Regular cardiac myocyte (primary cell): ENCODE results near the gene KLK8. TPM values are rescaled to one million over a fixed set of nuclear protein-coding genes. Genes with fewer than 3 reads are reported as not detected.

Source experiments
- total RNA-seq: library from RNA; depleted of rRNA; stranded (reverse); fragments of >200 nt; gene quantifications from 2 replicates; pipeline ENCODE4 v1.2.3, GENCODE V29; 2014

Gene KLK8, protein sequence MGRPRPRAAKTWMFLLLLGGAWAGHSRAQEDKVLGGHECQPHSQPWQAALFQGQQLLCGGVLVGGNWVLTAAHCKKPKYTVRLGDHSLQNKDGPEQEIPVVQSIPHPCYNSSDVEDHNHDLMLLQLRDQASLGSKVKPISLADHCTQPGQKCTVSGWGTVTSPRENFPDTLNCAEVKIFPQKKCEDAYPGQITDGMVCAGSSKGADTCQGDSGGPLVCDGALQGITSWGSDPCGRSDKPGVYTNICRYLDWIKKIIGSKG
- not detected in 2 replicates for total RNA-seq

GRCh38 chr19:51001515-51001914, at the start of gene KLK8:
Gene KLK8 (minus strand): TSS chr19:51001604. CDS start chr19:51001167, 437 bp downstream.

DNA sequence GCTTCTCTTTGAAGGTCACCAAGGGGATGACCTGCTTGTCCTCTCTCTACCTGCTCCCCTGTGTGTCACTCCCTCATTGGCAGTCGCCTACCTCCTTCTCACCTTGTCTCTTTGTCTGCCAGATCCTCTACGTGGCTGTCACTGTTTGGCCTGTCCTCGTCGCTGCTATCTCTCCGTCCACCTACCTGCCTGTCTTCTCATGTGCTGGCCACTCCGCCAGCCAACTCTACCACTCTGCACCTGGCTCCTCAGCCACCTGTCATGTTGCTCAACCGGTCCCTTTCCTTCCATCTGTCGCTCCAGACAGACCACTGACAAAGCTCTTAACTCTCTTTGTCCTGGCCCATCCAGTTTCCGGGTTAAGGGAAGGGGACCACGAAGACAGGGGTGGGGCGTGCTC, 33.3 kb upstream of the KLK8 start, which contains the start of gene KLK12:
Gene KLK12, minus strand, starts transcription at position 299 of the 400 bp plus-strand sequence. CDS start 381 bp downstream, outside the sequence.

DNA sequence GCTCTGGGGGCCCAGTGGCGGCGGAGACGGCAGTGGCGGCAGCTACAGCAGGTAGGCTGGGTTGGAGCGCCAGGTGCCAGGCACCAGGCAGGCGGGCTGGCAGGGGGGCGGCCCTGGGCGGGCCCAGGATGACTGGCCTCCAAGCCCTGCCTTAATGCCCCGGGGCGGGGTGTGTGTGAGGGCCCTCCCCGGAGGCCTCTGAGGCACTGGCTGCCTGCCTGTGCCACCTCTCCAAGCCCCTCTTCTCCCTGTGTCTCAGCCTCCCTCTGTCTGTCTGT, 25.1 kb upstream of the KLK8 start, which contains the start of gene KLK11:
Gene KLK11, minus strand, starts transcription at position 63 of the 278 bp plus-strand sequence. CDS start 985 bp downstream, outside the sequence.

GRCh38 chr19:51019544-51019925, 18.1 kb upstream of the KLK8 start, which contains the start of gene KLK10:
Gene KLK10 (minus strand): TSS chr19:51019709. CDS start chr19:51019130, 579 bp downstream.

DNA sequence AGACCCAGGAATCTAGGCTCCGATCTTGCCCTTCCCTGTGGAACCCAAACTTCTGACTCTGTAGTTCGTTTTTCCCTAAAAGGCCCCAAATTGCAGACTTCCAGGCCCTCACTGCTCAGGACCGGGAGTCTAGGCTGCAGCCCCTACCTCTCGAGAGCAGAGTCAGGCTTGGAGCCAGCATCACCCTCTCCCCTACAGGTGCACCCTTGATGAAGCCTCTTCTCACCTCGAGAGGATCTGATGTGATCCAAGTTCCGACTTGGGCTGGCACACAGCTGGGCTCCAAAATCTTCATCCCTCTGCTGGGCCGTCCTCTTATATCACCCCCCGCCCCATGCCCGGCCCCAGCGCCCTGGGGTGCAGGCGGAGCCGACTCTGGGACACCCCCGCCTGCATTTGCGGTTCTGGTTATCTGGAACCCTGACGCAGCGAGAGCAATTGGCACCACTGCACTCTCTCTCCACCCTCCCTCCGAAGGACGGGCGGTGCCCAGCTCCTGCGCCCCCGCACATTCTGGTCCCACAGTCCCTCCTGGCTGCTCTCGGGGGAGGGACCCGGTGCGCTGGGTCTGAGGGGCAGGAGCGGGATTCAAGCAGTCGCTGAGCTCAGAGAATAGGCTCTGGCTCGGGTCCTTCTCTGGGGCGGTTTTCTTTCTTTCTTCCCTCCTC, 17.6 kb downstream of the KLK8 start, which contains the start of gene KLK7:
Gene KLK7, minus strand, starts transcription at position 293 of the 668 bp plus-strand sequence. CDS start 1,518 bp downstream, outside the sequence.

GRCh38 chr19:50969413-50969760, 32.0 kb downstream of the KLK8 start, which contains the start of gene KLK6:
Gene KLK6 (minus strand): TSS chr19:50969591. CDS start chr19:50968104, 1,487 bp downstream.

GRCh38 chr19:50952910-50953309, 48.5 kb downstream of the KLK8 start, which contains the start of gene KLK5:
Gene KLK5 (minus strand): TSS chr19:50953038. CDS start chr19:50952657, 381 bp downstream.

Other genes starting within 250 kb of the KLK8 start
- gene GPR32, start 231.1 kb downstream of the KLK8 start, total RNA-seq, result not detected in 2 replicates
- not detected in 2 replicates for gene ACP4, start 211.2 kb downstream of the KLK8 start, total RNA-seq
- not detected in 2 replicates for gene KLK1, start 177.8 kb downstream of the KLK8 start, total RNA-seq
- gene KLK15, start 168.0 kb downstream of the KLK8 start, total RNA-seq, result not detected in 2 replicates
- not detected in 2 replicates for gene KLK3, start 146.7 kb downstream of the KLK8 start, total RNA-seq
- gene KLK2, start 128.2 kb downstream of the KLK8 start, total RNA-seq, result not detected in 2 replicates
- not detected in 2 replicates for gene KLK4, start 90.2 kb downstream of the KLK8 start, total RNA-seq
- gene KLK5, start 48.6 kb downstream of the KLK8 start, total RNA-seq, result under 0.01 TPM in 1 of 2 replicates, not detected in the other
- gene KLK6, start 32.0 kb downstream of the KLK8 start, total RNA-seq, result not detected in 2 replicates
- not detected in 2 replicates for gene KLK7, start 17.7 kb downstream of the KLK8 start, total RNA-seq
- gene KLK10, start 18.1 kb upstream of the KLK8 start, total RNA-seq, result not detected in 2 replicates
- gene KLK11, start 25.0 kb upstream of the KLK8 start, total RNA-seq, result not detected in 2 replicates
- not detected in 2 replicates for gene KLK12, start 33.4 kb upstream of the KLK8 start, total RNA-seq
- not detected in 2 replicates for gene KLK13, start 63.5 kb upstream of the KLK8 start, total RNA-seq
- gene KLK14, start 81.3 kb upstream of the KLK8 start, total RNA-seq, result not detected in 2 replicates
- gene CTU1, start 106.8 kb upstream of the KLK8 start, total RNA-seq, result 7.0 and 8.4 TPM in 2 replicates
- 0.19 and 0.28 TPM in 2 replicates for gene SIGLEC9, start 123.3 kb upstream of the KLK8 start, total RNA-seq
- not detected in 2 replicates for gene SIGLEC7, start 140.7 kb upstream of the KLK8 start, total RNA-seq
- not detected in 2 replicates for gene CD33, start 223.5 kb upstream of the KLK8 start, total RNA-seq
- gene SIGLECL1, start 249.5 kb upstream of the KLK8 start, total RNA-seq, result not detected in 2 replicates